ENCODE results near the gene IFT81.

The IFT81 gene

GRCh38 chr12:110175201-110175600, 51.0 kb downstream of the IFT81 start:
- no peak overlapping the region for H3K4me3 ChIP-seq (ENCODE audit: low read depth, low read length)
- DNase-seq (ENCODE audit: low read depth): no peak
- TF ChIP-seq CTCF (IDR thresholded peaks at IDR 0.05; ENCODE audit: insufficient read depth, low read depth, low read length, missing control alignments): no peak

DNA sequence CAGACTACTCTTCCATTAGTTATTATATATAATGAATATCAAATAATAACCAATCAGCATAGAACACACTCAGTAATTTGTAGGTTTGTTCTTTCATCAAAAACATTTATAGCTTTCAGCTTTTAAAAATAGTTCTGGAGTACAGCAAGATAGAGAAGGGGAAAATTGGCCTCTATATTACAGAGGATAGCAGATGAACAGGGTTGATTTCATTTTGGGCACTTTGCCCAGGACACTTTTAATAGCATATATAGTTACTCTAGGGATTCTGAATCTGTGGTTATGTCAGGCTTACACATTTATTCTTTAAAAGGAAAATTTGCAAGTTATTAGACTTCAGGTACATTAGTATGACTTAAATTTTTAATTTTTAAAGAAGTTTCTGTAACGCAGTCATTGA, 52.6 kb downstream of the IFT81 start:
- DNase-seq (ENCODE audit: low read depth): no peak
- H3K4me3 ChIP-seq (ENCODE audit: low read depth, low read length): no peak overlapping the region
- no peak for TF ChIP-seq CTCF (IDR thresholded peaks at IDR 0.05; ENCODE audit: insufficient read depth, low read depth, low read length, missing control alignments)

- no peak for TF ChIP-seq CTCF (IDR thresholded peaks at IDR 0.05; ENCODE audit: insufficient read depth, low read depth, low read length, missing control alignments)
- no peak overlapping the region for H3K4me3 ChIP-seq (ENCODE audit: low read depth, low read length)
- no peak for DNase-seq (ENCODE audit: low read depth)
Observed at GRCh38 chr12:110179291-110179690, 55.1 kb downstream of the IFT81 start.

GRCh38 chr12:110180591-110181005, 56.4 kb downstream of the IFT81 start:
- no peak for TF ChIP-seq CTCF (IDR thresholded peaks at IDR 0.05; ENCODE audit: insufficient read depth, low read depth, low read length, missing control alignments)
- DNase-seq (ENCODE audit: low read depth): no peak
- no peak overlapping the region for H3K4me3 ChIP-seq (ENCODE audit: low read depth, low read length)

- DNase-seq (ENCODE audit: low read depth): no peak
- no peak overlapping the region for H3K4me3 ChIP-seq (ENCODE audit: low read depth, low read length)
- no peak for TF ChIP-seq CTCF (IDR thresholded peaks at IDR 0.05; ENCODE audit: insufficient read depth, low read depth, low read length, missing control alignments)
Observed at GRCh38 chr12:110182281-110182680, 58.1 kb downstream of the IFT81 start.

GRCh38 chr12:110183386-110183785, 59.2 kb downstream of the IFT81 start:
- TF ChIP-seq CTCF (IDR thresholded peaks at IDR 0.05; ENCODE audit: insufficient read depth, low read depth, low read length, missing control alignments): no peak
- no peak for DNase-seq (ENCODE audit: low read depth)
- H3K4me3 ChIP-seq (ENCODE audit: low read depth, low read length): no peak overlapping the region

DNA sequence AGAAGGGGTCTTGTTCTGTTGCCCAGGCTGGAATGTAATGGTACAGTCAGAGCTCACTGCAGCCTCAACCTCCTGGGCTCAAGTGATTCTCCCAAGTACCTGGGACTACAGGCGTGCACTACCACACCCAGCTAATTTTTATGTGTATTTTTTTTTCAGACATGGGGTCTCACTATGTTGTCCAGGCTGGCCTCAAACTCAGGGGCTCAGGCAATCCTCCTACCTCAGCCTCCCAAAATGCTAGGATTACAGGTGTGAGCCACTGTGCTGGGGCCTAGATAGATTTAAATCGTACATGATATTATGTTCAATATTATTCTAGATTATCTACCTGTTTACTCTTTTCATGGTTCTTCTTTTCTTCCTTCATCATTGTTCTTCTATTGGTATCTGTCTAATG, 61.5 kb downstream of the IFT81 start:
- no peak for DNase-seq (ENCODE audit: low read depth)
- H3K4me3 ChIP-seq (ENCODE audit: low read depth, low read length): no peak overlapping the region
- no peak for TF ChIP-seq CTCF (IDR thresholded peaks at IDR 0.05; ENCODE audit: insufficient read depth, low read depth, low read length, missing control alignments)
